ENCODE data around the gene ASRGL1.
"Not testable (repeated sequence)": the region's sequence is repeated elsewhere in the genome, so short reads cannot be mapped to it uniquely, and the experiment has no call there.

Gene ASRGL1

DNA sequence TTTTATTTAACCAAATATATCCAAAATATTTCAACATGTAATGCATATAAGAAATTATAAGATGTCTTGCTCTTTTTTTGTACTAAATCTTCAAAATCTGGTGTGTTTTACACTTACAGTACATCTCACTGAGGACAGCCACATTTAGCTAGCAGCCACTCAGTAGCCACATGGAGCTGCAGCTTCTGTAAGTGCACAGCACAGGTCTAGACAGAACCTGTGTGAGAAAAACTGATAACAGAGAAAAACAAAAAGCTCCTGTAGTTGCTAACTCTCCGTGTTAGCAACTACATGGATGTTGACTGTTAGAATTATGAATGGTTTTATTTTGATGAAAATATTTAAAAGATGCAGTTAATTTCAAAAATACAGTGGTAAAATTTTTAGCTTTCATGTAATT, 22.2 kb downstream of the ASRGL1 start:
- no peak for DNase-seq (ENCODE audit: extremely low read depth, low read depth)
- TF ChIP-seq CTCF (IDR thresholded peaks at IDR 0.05; ENCODE audit: low read depth, low read length) = no peak

DNA sequence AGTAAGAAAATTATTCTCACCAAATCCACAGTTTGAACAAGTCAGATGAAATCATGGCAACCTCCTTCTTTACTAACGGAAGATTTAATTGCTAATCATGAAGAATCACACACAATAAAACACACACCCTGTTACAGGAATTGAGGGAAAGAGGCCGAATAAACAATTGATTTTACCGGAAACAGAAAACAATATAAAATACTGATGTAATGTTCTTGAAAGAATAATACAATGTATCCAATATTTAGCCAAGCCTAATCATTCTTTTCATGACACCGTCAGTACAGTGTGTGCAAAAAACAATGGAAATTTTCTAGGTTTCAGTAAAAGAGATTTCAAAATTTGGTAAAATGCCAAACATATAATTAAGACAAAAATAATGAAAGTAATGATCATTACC, 23.4 kb downstream of the ASRGL1 start:
- no peak for DNase-seq (ENCODE audit: extremely low read depth, low read depth)
- no peak for TF ChIP-seq CTCF (IDR thresholded peaks at IDR 0.05; ENCODE audit: low read depth, low read length)

GRCh38 chr11:62368861-62369477, 31.7 kb downstream of the ASRGL1 start:
- DNase-seq (ENCODE audit: extremely low read depth, low read depth) = not testable (repeated sequence)

GRCh38 chr11:62370743-62371440, 33.6 kb downstream of the ASRGL1 start:
- no peak for TF ChIP-seq CTCF (IDR thresholded peaks at IDR 0.05; ENCODE audit: low read depth, low read length)

GRCh38 chr11:62372871-62373270, 35.6 kb downstream of the ASRGL1 start:
- no peak for DNase-seq (ENCODE audit: extremely low read depth, low read depth)
- TF ChIP-seq CTCF (IDR thresholded peaks at IDR 0.05; ENCODE audit: low read depth, low read length) = no peak

More at GRCh38 chr11:62370743-62371440, 33.6 kb downstream of the ASRGL1 start:
- DNase-seq (ENCODE audit: extremely low read depth, low read depth) = no peak

GRCh38 chr11:62373464-62374119, 36.3 kb downstream of the ASRGL1 start:
- no peak for DNase-seq (ENCODE audit: extremely low read depth, low read depth)
- TF ChIP-seq CTCF (IDR thresholded peaks at IDR 0.05; ENCODE audit: low read depth, low read length) = no peak

DNA sequence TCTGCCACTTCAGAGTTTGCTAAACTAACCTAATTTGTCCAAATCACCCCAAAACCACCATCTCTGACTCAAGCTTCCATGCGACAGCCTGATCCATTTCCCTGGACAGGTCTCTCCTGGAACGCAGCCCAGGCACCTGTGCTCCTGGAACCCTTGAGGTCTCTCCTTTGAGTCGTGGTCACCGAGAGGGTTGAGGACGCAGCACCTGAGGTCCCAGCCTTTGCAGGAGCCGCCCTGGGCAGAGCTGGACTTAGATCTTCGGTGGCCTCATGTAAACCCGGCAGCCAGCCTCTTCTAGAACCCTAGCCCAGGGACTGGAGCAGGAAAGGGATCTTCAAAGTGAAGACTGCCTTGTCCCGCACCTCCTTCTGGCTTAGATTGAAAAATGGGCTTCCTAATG, 37.6 kb downstream of the ASRGL1 start:
- TF ChIP-seq CTCF (IDR thresholded peaks at IDR 0.05; ENCODE audit: low read depth, low read length) = no peak
- no peak for DNase-seq (ENCODE audit: extremely low read depth, low read depth)
